Stimulated activated CD8-positive, alpha-beta memory T cell treated with anti-CD3 and anti-CD28 coated beads, Interleukin-12 subunit alpha, Interleukin-12 subunit beta, amount 100 ng/mL, for 24 hours (primary cell): ENCODE results near the gene SYCE1.
"Not testable (repeated sequence)": the region's sequence is repeated elsewhere in the genome, so short reads cannot be mapped to it uniquely, and the experiment has no call there.

ENCODE experiments used
- DNase-seq: peaks from one replicate; pipeline ENCODE4 v3.0.0-alpha.2; 2020; ENCODE audit errors: extremely low read depth

SYCE1 gene

DNA sequence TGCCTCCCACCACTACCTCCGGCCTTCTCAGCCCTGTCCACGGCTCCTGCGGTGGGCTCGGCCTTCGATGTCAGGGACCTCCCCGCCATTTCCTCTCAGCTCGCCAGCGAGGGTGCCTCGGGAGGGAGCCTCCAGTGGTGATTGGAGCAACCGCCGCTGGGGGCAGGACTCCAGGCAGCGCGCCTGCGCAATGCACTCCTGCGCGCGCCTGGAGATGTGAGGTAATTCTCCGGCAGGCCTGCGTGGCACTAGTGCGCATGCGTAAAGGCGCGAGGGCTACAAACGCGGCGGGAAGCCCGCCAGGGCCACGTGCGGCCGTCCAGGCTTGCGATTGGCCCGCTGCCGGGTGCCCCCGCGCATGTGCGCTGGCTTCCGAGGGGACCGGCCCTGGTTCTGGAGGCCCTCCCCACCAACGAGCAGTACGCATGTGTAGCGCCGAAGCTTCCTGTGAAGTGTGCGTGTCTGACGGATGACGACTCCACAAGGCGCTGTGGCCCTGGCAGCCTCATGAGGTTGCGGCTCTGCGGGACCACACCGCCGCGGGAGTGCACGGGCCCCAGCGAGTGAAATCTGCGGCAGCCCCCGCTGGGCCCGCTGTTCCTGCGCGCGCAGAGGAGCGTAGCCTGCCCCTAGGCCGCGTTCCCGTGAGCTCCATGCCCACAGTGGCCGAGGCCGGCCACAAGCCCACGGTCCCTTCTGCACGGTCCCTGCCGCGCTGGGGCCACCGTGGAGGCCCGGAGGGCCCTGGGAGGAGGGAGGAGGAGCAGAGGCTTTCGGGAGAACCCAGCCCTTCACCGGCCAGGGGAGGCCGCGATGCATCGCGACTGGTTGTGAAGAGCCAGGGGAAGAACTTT lies at the start of gene SYCE1:
Gene SYCE1, minus strand, starts transcription at position 143 of the 854 bp plus-strand sequence. Its CDS starts 54 bp downstream, at position 89.
- no peak for DNase-seq

GRCh38 chr10:133614830-133615580 lies 49.6 kb upstream of the SYCE1 start:
- DNase-seq, result no peak

DNA sequence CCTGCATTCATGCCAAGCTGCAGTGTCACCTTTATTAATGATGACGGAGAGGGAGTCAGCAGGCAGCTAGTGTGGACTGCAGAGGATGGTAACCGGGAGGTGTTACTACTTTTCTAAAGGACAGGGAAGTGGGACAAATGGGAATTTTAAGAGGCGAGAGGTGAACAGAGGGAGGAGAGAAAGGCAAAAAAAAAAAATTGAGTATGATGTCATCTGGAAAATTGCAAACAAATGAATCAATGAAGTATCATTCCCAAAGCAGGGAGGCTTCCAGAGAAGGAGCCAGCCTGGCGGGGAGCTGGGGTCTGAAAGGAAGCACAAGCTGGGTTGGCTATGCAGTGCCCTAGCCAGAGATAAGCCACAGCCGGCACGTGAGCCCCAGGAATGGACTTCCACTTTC lies 48.3 kb upstream of the SYCE1 start:
- no peak for DNase-seq

DNA sequence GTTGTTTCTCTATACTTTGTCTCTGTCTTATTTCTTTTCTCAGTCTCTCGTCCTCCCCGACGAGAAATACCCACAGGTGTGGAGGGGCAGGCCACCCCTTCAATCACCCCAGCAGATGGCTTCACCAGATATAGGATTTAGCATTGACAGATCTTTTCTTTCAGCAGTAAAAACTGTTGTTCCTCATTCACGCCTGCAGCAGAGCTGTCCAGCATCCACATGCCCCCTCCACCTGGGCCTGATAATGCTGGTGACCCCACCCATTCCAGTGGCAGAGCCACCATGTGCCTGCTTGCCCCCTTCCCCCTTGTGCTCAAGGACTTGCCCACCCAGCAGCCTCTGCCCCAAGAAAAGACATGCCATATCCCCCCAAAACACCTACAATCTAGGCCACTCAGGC lies 45.7 kb upstream of the SYCE1 start:
- no peak for DNase-seq

- no peak for DNase-seq
Measured at GRCh38 chr10:133608855-133609254, 43.5 kb upstream of the SYCE1 start.

DNA sequence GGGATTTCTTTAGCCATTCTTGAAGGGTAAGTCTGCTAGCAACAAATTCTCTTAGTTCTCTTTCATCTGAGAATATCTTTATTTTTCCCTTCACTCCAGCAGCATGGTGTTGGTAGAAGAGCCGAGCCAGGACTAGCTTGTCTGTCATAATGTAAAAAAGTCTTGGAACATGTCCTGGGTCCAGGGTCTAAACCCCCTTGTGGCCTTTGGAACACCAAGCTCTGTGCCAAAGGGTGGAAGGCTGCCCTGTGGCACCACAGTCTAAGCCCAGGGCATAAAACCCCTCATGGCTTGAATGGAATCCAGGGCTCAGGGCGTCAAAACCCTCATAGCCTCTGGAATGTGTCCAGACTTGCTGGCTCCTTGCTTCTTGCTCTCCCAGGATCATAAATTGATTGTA lies 38.1 kb upstream of the SYCE1 start:
- not testable (repeated sequence) for DNase-seq

DNA sequence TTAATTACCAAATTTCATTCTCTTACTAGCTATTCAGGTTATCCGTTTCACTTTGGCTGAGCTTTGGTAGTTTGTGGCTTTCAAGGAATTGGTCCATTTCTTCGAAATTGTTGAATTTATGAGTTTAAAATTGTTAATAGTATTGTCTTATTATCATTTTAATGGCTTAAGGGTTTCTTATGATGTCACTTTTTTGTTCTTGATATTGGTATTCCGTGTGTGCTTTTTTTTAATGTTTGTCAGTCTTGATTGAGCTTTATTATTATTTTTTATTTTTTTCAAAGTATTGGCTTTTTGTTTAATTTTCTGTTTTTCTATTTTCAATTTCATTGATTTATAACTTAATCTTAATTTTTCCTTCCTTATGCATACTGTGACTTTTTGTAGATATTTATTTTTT lies 35.3 kb upstream of the SYCE1 start:
- DNase-seq, result no peak

- DNase-seq, result not testable (repeated sequence)
Measured at GRCh38 chr10:133599869-133600268, 34.5 kb upstream of the SYCE1 start.

DNA sequence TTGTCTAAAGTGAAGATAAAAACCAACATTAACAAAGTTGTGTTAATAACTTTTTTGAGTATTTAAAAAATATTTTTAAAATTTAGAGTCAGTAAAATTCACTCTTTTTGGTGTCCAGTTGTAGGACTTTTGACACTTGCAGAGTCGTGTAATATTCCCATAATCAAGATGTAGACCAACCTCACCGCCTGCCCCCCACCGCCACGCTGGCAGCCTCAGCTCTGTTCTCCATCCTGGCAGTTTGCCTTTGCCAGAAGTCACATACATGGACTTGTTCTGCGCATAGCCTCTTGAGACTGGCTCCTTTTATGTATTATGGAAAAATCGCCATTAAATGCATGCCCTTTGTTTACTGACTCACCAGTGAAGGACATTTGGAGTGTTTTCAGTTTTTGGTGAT lies 27.3 kb upstream of the SYCE1 start:
- DNase-seq, result no peak

GRCh38 chr10:133590970-133591359 lies 25.6 kb upstream of the SYCE1 start:
- DNase-seq, result no peak

GRCh38 chr10:133590226-133590969 lies 25.0 kb upstream of the SYCE1 start:
- DNase-seq, result no peak

DNA sequence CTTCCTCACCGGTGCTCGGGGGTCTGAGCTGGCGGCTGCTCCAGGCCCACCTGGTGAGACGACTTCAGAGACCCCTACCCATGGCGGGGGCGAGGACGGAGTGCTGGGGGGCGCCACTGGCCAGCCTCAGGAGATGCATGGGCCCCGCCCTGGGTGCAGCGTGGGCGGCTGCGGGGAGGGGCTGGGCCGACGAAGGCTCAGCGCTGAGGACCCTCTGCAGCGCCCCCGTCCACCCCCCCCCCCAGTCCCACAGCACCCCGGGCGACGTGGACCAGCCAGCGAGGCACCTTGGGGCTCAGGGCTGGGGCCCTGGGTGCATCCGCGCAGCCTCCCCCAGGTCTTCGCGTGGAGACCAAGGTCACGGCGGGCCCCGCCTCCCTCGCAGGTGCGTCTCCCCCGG lies 11.7 kb upstream of the SYCE1 start:
- not testable (repeated sequence) for DNase-seq

GRCh38 chr10:133573460-133573859 lies 8.1 kb upstream of the SYCE1 start:
- DNase-seq, result not testable (repeated sequence)

DNA sequence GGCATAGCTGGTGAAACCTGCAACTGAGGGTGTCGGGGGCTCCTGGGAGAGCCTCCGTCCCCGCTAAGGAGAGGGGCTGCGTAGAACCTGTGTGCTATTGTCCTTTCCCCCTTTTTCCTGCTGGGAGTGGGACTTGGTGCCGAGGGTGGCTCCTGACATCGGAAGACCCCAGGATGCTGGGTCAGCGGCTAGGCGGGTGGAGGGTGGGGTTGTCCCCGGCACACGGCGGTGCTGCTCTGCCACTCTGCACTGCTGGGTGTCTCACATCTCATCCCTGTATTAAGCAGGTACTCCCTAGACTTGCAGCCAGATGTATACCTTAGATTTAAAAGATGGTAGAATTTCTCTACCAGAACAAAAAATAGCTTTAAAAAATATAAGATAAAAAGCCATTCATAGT lies 6.7 kb upstream of the SYCE1 start:
- DNase-seq, result not testable (repeated sequence)

- DNase-seq, result not testable (repeated sequence)
Measured at GRCh38 chr10:133569801-133570200, 4.4 kb upstream of the SYCE1 start.

DNA sequence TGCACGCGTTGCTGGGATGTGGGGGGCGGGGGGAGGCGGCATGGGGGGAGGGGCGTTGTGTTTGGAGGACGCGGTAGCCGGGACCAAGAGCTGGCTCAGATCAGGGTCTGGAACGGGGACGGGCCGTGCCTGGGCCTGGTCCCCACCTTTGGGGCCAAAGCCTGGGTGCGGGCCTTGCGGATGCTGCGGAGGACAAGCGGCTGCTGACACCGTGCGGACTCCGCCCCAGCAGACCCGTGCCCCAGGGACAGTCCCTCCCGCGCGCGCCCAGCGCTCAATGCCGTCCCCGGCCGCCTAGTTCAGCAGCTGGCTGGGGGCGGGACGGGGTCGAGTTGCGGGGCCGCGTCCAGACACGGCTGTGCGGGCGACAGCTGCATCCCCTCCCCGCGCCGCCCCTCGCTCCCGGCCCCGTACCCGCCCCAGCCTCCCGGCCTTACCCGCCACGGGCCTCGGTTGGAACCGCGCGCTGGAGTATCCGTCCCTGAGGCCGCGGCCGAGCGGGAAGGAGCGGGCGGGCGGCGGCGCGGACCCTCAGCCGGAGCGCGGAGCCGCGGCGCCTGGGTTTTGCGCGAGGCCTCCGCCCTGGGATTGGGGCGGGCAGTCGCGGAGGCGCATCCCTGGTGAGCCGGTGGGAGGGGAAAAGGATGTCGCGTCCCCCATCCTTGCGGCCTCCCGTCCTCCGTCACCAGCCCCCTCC lies 3.6 kb upstream of the SYCE1 start:
- DNase-seq, result not testable (repeated sequence)

DNA sequence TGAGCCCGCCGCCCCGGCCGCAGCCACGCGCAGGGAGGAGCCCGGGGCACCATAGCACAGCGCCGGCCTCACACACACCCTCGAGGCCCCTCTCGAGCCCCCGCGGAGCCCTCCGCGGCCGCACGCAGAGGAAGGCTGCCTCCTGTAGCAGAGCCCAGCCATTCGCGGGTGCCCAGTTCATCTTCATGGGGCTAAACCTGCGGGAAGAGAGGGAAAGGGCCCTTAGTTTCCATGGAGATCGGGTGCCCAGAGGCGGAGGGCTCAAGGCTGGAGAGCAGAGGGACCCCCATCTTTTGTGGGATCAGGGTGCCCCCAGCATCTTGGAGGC lies 2.9 kb upstream of the SYCE1 start:
- no peak for DNase-seq

DNA sequence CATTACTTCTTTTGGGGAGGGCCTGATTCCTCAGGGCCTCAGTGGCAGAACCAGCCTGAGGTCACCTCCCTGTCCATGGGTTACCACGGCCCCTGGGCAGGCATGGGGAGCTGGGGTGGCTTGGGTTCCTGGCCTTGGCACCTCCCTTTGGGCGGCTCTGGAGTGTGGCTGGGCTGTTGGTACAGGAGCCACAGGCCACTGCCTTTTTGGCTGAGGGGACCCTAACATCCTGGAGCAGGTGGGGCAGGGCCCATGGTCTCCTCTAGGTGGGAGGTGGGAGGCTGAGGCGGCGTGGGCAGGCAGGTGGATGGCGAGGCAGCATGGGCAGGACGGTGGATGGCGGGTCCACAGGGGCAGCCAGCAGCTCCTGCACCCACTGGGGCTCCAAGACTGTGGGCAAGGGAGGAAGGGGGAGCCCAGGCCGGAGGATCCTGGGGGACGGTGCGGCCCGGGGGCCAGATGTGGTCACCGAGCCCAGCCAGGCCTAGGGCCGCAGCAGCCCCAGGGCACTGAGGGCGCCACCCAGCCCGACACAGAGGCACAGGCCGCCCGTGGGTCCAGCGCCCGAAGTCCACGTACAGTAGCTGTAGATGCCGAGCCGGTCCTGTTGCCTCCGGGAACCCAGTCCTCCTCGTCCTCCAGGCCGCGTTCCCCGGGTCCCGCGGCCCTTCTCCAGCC lies 2.4 kb upstream of the SYCE1 start:
- DNase-seq, result no peak

DNA sequence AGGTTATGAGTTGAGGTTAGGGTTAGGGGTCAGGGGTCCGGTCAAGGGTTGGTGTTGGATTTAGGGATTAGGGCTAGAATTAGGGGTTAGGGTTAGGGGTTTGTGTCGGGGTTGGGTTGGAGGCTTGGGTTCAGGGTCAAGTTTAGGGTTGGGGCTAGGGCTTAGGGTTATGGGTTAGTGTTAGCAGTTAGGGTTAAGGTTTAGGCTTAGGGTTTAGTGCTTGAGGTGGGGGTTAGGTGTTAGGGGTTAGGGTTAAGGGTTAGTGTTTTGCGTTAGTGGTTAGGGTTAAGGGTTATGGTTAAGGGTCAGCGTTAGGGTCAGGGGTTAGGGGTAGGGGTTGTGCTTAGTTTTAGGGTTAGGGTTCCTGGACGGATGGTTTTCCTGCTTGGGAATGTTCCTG lies 1.7 kb upstream of the SYCE1 start:
- DNase-seq, result no peak

DNA sequence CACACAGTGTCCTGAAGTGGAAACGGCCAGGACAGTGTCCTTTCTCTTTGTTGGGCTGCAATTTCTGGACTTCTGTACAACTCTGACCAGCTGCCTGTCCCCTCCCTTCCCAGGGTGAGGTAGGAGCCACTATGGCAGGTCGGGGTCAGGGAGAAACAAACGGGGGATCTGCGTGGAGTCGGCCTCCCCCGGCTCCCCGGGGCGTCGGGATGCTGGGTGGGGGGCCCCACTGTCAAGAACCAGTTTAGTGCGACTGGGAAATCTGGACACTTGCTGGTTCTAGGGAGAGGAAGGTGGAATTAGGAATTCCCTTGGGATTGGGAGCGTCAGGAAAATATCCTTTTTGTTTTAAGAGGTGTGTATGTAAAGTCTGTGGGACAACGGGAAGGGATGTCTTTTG lies 567 bp downstream of the SYCE1 start:
- DNase-seq, result no peak

DNA sequence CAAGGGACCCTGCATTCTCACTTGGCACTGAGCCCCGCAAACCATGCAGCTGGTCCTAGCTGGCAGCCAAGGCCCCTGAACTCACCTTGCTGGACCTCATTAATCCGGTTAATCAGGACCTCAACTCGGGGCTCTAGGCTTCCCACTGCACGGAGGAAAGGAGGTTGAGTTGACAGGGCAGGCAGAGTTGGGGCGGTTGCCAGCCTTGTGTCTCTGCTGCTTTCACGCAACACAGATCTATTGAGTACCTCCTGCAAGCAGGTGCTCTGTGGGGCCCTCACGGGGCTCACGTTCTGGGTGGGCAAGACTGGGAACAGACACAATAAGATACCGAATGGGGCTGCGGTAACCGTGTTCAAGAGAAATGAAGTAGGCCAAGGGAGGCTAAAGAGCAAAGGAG lies 6.2 kb downstream of the SYCE1 start:
- no peak for DNase-seq
